ENCODE results near the gene TDRD15. TPM values are rescaled to one million over a fixed set of nuclear protein-coding genes. Genes with fewer than 3 reads are reported as not detected.

The TDRD15 gene
- total RNA-seq, 1 donor from 2014 or later, result not detected

GRCh38 chr2:21161122-21161521, 37.4 kb downstream of the TDRD15 start:
- H2AFZ ChIP-seq (replicated peaks), result no peak overlapping the region
- no peak overlapping the region for H3K9ac ChIP-seq
- H3K36me3 ChIP-seq, result no peaks in the 10 kb centered on the region
- no peaks in the 10 kb centered on the region for H3K79me2 ChIP-seq (ENCODE audit: low read depth)
- H3K27me3 ChIP-seq, result no peaks in the 10 kb centered on the region
- H3K9me3 ChIP-seq (ENCODE audit: low read depth), result no peaks in the 10 kb centered on the region
- H4K20me1 ChIP-seq (ENCODE audit: low read depth), result no peaks in the 10 kb centered on the region
- H3K36me3 Mint-ChIP-seq, result peaks cover 2% of the 10 kb centered on the region
- H3K4me2 ChIP-seq, result no peak overlapping the region
- TF ChIP-seq EZH2 (IDR thresholded peaks at IDR 0.05), result no peak
- no peak for TF ChIP-seq CTCF (IDR thresholded peaks at IDR 0.05)
- no peak for TF ChIP-seq EZH2phosphoT487 (IDR thresholded peaks at IDR 0.05)
- H3F3A ChIP-seq (ENCODE audit: low read depth), result no peaks in the 10 kb centered on the region
- no peaks in the 10 kb centered on the region for H3K4me1 ChIP-seq
- H3K27ac Mint-ChIP-seq, result no peak overlapping the region
- peaks cover 4% of the 10 kb centered on the region for H3K27me3 Mint-ChIP-seq (ENCODE audit: insufficient read depth, low read depth)
- H3K27ac ChIP-seq, result no peak overlapping the region
- no peak overlapping the region for H3K4me3 Mint-ChIP-seq
- H3K9me3 Mint-ChIP-seq, result peaks cover 2% of the 10 kb centered on the region
- no peak overlapping the region for H3K4me3 ChIP-seq
- no peak for DNase-seq (ENCODE audit: low spot score)
- H3K4me1 Mint-ChIP-seq, result no peaks in the 10 kb centered on the region

GRCh38 chr2:21161832-21162614, 38.3 kb downstream of the TDRD15 start:
- Histone ChIP-seq H3K27ac (no peak overlapping the region), H3K4me2 (no peak overlapping the region), H3K4me3 (no peak overlapping the region), H3K27me3 (no peaks in the 10 kb centered on the region), H3K4me1 (no peaks in the 10 kb centered on the region), H3K79me2 (ENCODE audit: low read depth) (no peaks in the 10 kb centered on the region), H3K9me3 (ENCODE audit: low read depth) (no peaks in the 10 kb centered on the region), H4K20me1 (ENCODE audit: low read depth) (no peaks in the 10 kb centered on the region), H3K36me3 (no peaks in the 10 kb centered on the region), H3F3A (ENCODE audit: low read depth) (no peaks in the 10 kb centered on the region), H2AFZ (replicated peaks) (no peak overlapping the region), H3K9ac (no peak overlapping the region)
- DNase-seq (ENCODE audit: low spot score), result no peak
- H3K4me1 Mint-ChIP-seq, result no peaks in the 10 kb centered on the region
- no peak overlapping the region for H3K4me3 Mint-ChIP-seq
- H3K36me3 Mint-ChIP-seq, result peaks cover 2% of the 10 kb centered on the region
- no peak overlapping the region for H3K27ac Mint-ChIP-seq
- H3K27me3 Mint-ChIP-seq (ENCODE audit: insufficient read depth, low read depth), result peaks cover 4% of the 10 kb centered on the region
- H3K9me3 Mint-ChIP-seq, result peaks cover 2% of the 10 kb centered on the region
- no peak for TF ChIP-seq CTCF (IDR thresholded peaks at IDR 0.05)
- TF ChIP-seq EZH2 (IDR thresholded peaks at IDR 0.05), result no peak
- TF ChIP-seq EZH2phosphoT487 (IDR thresholded peaks at IDR 0.05), result no peak

- H3K36me3 Mint-ChIP-seq, result peaks cover 2% of the 10 kb centered on the region
- no peak overlapping the region for H3K4me3 Mint-ChIP-seq
- Histone ChIP-seq H3F3A (ENCODE audit: low read depth) (no peaks in the 10 kb centered on the region), H3K36me3 (no peaks in the 10 kb centered on the region), H3K27ac (no peak overlapping the region), H3K4me3 (no peak overlapping the region), H3K4me1 (no peaks in the 10 kb centered on the region), H3K9ac (no peak overlapping the region), H3K27me3 (no peaks in the 10 kb centered on the region), H3K9me3 (ENCODE audit: low read depth) (no peaks in the 10 kb centered on the region), H3K79me2 (ENCODE audit: low read depth) (no peaks in the 10 kb centered on the region), H4K20me1 (ENCODE audit: low read depth) (no peaks in the 10 kb centered on the region), H2AFZ (replicated peaks) (no peak overlapping the region), H3K4me2 (no peak overlapping the region)
- H3K4me1 Mint-ChIP-seq, result no peaks in the 10 kb centered on the region
- TF ChIP-seq CTCF (IDR thresholded peaks at IDR 0.05) (no peak), EZH2 (IDR thresholded peaks at IDR 0.05) (no peak), EZH2phosphoT487 (IDR thresholded peaks at IDR 0.05) (no peak)
- peaks cover 4% of the 10 kb centered on the region for H3K27me3 Mint-ChIP-seq (ENCODE audit: insufficient read depth, low read depth)
- H3K9me3 Mint-ChIP-seq, result peaks cover 2% of the 10 kb centered on the region
- no peak overlapping the region for H3K27ac Mint-ChIP-seq
- DNase-seq (ENCODE audit: low spot score), result no peak
These were observed 38.8 kb downstream of the TDRD15 start for GRCh38 chr2:21162615-21162878.
